Thyroid gland (tissue), 4 donors: Measurements from ENCODE around the gene OGFR. TPM values are rescaled to one million over a fixed set of nuclear protein-coding genes. Genes with fewer than 3 reads are reported as not detected.

Source experiments
- DNase-seq, 2 donors: peaks; one replicate each; pipeline ENCODE4 v3.0.0-alpha.2; 2019
- H3K27ac ChIP-seq, 3 donors: fragments of 200-600 bp; sonication (generic); 1 replicate in 2 of 3; 2 replicates in 1 of 3; pipeline ENCODE4 v1.5.1; 2016 to 2019; ENCODE audit warnings: mild to moderate bottlenecking in 1 of 3, moderate library complexity in 1 of 3
- H3K27me3 ChIP-seq: fragments of 200-600 bp; sonication (generic); one replicate; pipeline ENCODE4 v1.5.1; 2019
- H3K36me3 ChIP-seq, 2 donors: fragments of 200-600 bp; sonication (generic); one replicate each; pipeline ENCODE4 v1.5.1; 2016 to 2019
- H3K4me1 ChIP-seq, 2 donors: fragments of 200-600 bp; sonication (generic); one replicate each; pipeline ENCODE4 v1.5.1; 2017 to 2019
- H3K4me3 ChIP-seq, 3 donors: fragments of 200-600 bp; sonication (generic); replicated peaks in 1 of 3; 1 replicate in 2 of 3; 2 replicates in 1 of 3; pipeline ENCODE4 v1.5.1; 2016; ENCODE audit warnings: mild to moderate bottlenecking in 1 of 3
- H3K9me3 ChIP-seq: fragments of 200-600 bp; sonication (generic); one replicate; pipeline ENCODE4 v1.5.1; 2017
- POLR2A ChIP-seq, 2 donors: fragments of 450-650 bp; IDR thresholded peaks; one replicate each; pipeline ENCODE4 v1.6.1; 2017; ENCODE audit warnings: antibody characterized with exemption in 2 of 2, mild to moderate bottlenecking in 2 of 2, moderate library complexity in 1 of 2
- WGBS, 2 donors: methylation state at CpG; one replicate each; pipeline ENCODE4 v1.1.5; 2017; 5-methylcytosine and 5-hydroxymethylcytosine counted together
- intact Hi-C: fragments of 100-400 bp; cut with DNase I; formaldehyde crosslinking; loops from one replicate; pipeline ENCODE4 v1.15.1; 2023
- total RNA-seq, 4 donors: library from RNA; depleted of rRNA; stranded (reverse); fragments of >200 nt; gene quantifications; one replicate each; pipeline ENCODE4 v1.2.3, GENCODE V29; 2016
- TF ChIP-seq, protein P1 (sequence below), 6 experiments: fragments of 200-600 bp in 3 of 6; fragments of 450-650 bp in 3 of 6; sonication (generic) in 3 of 6; IDR thresholded peaks; one replicate each; pipeline ENCODE4 v1.5.1; 2016 to 2019; ENCODE audit warnings: antibody characterized with exemption in 6 of 6, mild to moderate bottlenecking in 2 of 6, inconsistent platforms in 1 of 6, moderate library complexity in 1 of 6

The OGFR gene
- total RNA-seq, 4 donors from 2014 or later, result 50.0 to 67.6 (median 63.7) TPM

DNA sequence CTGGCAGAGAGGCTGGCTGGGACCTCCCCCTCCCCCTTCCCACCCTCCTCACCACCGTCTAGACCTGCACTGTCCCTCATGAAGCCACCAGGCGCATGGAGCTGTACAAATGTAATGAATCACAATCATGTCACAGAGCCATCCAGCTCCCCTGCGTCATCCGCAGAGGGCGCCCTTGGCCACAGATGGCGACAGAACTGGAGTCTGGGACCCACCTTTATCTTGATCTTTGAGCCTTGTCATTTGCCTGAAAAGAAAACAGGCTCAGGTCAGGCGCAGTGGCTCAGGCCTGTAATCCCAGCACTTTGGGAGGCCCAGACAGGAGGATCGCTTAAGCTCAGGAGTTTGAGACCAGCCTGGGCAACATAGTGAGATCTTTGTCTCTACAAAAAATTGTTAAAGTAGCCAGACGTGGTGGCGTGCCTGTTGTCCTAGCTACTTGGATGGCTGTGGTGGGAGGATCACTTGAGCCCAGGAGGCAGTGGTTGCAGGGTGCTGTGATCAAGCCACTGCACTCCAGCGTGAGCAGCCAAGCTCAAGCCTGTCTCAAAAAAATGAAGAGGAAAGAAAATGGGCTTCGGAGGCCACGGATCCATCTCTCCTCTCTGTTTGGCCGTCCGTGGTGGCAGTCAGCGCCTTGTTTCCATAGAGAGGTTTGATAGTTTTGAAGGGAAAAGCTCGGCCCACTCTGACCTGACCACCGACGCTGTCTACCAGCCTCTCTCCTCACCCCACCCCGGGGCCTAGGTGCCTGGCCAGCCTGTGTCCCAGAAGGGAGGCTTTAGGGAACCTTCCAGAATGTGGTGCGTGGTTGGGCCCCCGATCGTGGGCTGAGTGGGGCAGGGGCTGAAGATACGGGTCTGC lies 18.4 kb downstream of the OGFR start:
- WGBS, 2 donors, result 83 to 92% methylated on average over 22 to 24 of the region's 24 CpGs
- Histone ChIP-seq H3K27ac (peak overlapping the region in 1 of 3 donors; percentile 93), H3K9me3 (no peaks in the 10 kb centered on the region), H3K4me1 (peaks cover 35 to 70% of the 10 kb centered on the region in 2 donors), H3K4me3 (no peak overlapping the region), H3K27me3 (no peaks in the 10 kb centered on the region), H3K36me3 (no peaks in the 10 kb centered on the region)
- intact Hi-C loops, result no loop called here
- no peak for DNase-seq
- TF ChIP-seq, protein P1, sequence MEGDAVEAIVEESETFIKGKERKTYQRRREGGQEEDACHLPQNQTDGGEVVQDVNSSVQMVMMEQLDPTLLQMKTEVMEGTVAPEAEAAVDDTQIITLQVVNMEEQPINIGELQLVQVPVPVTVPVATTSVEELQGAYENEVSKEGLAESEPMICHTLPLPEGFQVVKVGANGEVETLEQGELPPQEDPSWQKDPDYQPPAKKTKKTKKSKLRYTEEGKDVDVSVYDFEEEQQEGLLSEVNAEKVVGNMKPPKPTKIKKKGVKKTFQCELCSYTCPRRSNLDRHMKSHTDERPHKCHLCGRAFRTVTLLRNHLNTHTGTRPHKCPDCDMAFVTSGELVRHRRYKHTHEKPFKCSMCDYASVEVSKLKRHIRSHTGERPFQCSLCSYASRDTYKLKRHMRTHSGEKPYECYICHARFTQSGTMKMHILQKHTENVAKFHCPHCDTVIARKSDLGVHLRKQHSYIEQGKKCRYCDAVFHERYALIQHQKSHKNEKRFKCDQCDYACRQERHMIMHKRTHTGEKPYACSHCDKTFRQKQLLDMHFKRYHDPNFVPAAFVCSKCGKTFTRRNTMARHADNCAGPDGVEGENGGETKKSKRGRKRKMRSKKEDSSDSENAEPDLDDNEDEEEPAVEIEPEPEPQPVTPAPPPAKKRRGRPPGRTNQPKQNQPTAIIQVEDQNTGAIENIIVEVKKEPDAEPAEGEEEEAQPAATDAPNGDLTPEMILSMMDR (IDR thresholded peaks at IDR 0.05), result peak in 2 of 6 experiments; percentile 5 to 28
- TF ChIP-seq POLR2A (IDR thresholded peaks at IDR 0.05), result no peak

DNA sequence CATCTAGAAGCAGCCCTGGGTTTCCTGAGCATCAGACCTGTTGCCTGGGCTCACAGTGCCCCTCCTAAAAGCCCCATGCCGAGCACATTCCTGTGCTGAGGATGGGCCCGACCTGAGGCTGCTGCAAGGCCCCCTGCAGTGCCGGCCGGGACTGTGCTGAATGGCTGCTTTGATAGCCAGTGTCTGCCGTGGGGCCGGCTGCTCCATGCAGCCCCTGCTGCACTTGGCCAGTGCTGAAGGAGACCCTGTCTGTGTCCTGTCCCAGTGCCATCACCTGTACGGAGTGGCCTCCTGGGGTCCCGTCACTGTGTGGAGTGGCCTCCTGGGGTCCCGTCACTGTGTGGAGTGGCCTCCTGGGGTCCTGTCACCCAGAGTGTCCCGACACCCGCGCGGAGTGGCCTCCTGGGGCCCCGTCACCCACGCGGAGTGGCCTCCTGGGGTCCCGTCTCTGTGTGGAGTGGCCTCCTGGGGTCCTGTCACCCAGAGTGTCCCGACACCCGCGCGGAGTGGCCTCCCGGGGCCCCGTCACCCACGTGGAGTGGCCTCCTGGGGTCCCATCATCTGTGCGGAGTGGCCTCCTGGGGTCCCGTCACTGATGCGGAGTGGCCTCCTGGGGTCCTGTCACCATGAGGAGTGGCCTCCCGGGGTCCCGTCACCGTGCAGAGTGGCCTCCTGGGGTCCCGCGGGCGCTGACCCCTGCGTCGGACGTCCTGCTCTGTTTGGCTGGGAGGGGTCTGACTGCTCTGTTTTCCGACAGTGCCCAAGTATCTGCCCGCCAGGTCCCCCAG lies 19.2 kb downstream of the OGFR start:
- H3K9me3 ChIP-seq, result no peaks in the 10 kb centered on the region
- DNase-seq, result peak; percentile 42 to 71
- WGBS, 2 donors, result 48 to 56% methylated on average over 5 to 24 of the region's 38 CpGs
- intact Hi-C loops, result no loop called here
- peak overlapping the region in 1 of 3 donors; percentile 44 for H3K4me3 ChIP-seq
- H3K27ac ChIP-seq, result peak overlapping the region in 2 of 3 donors; percentile 63 to 93
- no peaks in the 10 kb centered on the region for H3K27me3 ChIP-seq
- TF ChIP-seq, protein P1 (IDR thresholded peaks at IDR 0.05), result no peak
- TF ChIP-seq POLR2A (IDR thresholded peaks at IDR 0.05), result no peak
- H3K36me3 ChIP-seq, result no peaks in the 10 kb centered on the region
- H3K4me1 ChIP-seq, result peaks cover 31 to 70% of the 10 kb centered on the region in 2 donors

DNA sequence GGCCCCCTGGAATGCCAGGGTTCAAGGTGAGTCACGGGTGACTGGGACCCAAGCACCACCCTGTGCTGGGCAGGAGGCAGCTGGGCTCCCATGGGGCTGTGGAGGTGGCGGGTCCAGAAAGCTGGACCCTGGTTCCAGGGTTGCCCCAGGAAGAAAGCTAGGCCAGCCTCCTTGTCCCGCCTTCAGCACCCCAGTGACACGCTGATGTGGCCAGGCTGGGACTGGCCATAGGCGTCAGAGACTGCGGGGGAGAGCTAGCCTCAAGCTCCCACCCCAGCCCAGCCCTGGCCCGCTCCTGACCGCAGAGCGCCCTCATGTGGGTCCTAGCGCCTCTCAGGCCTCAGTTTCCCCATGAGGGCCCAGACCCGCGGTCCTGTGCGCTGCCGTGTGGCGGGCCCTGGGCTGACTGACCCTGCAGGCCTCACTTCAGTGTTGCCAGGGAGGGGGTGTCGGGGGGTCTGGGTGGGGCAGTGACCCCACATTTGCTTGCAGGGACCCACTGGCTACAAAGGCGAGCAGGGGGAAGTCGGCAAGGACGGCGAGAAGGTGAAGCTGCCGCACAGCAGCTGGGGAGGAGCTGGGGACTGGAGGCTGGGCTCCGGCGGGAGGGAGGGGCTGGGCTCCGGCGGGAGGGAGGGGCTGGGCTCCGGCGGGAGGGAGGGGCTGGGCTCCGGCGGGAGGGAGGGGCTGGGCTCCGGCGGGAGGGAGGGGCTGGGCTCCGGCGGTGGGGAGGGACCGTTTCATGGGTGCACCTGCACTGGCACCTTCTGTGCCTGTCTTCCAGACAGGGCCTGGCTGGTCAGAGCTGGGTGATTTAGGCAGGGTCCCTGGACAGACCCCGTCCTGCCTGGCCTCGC lies 20.1 kb downstream of the OGFR start:
- H3K4me1 ChIP-seq, result peaks cover 24 to 70% of the 10 kb centered on the region in 2 donors
- H3K27me3 ChIP-seq, result no peaks in the 10 kb centered on the region
- H3K27ac ChIP-seq, result peak overlapping the region; percentile 34 to 93 (median 63)
- H3K4me3 ChIP-seq, result peak overlapping the region in 1 of 3 donors; percentile 44
- DNase-seq, result peak; percentile 59 to 75
- H3K9me3 ChIP-seq, result no peaks in the 10 kb centered on the region
- TF ChIP-seq POLR2A (IDR thresholded peaks at IDR 0.05), result no peak
- TF ChIP-seq, protein P1 (IDR thresholded peaks at IDR 0.05), result no peak
- H3K36me3 ChIP-seq, result no peaks in the 10 kb centered on the region
- intact Hi-C loops, result no loop called here
- 35 to 59% methylated on average over 2 to 9 of the region's 36 CpGs for WGBS, 2 donors

DNA sequence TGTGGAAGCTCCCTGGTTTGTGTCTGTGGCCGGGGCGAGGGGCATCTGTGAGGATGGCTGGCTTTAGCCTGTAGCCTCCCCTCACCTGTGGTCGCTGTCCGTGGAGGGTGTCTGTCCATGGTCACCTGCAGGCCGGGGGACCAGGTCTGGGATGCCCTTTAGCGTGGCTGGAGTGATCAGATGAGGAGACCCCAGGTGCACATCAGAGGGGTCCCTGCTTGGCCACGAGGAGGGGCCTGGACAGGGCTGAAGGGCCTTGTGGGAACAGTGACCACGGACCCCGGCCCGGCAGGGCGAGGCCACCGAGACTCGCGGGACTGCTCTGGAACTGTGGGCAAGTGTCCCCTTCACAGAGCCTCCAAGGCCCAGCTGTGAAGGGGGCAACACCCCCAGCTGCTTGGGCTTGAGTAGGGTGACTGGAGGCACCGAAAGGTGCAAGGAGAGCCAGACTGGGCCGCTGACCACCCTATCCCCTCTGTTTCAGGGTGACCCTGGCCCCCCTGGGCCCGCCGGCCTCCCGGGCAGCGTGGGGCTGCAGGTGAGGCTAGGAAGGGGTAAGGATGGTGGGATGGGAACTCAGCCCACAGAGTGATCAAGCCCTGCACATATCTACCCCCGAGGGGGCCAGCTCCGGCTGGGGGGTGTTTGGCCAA lies 20.8 kb downstream of the OGFR start:
- H3K4me3 ChIP-seq, result no peak overlapping the region
- H3K36me3 ChIP-seq, result no peaks in the 10 kb centered on the region
- WGBS, 2 donors, result 78 to 86% methylated on average over 7 to 11 of the region's 22 CpGs
- no peaks in the 10 kb centered on the region for H3K27me3 ChIP-seq
- peak overlapping the region in 2 of 3 donors; percentile 15 to 93 for H3K27ac ChIP-seq
- intact Hi-C loops, result no loop called here
- H3K9me3 ChIP-seq, result no peaks in the 10 kb centered on the region
- H3K4me1 ChIP-seq, result peaks cover 24 to 65% of the 10 kb centered on the region in 2 donors
- no peak for DNase-seq
- no peak for TF ChIP-seq POLR2A (IDR thresholded peaks at IDR 0.05)
- TF ChIP-seq, protein P1 (IDR thresholded peaks at IDR 0.05), result no peak
